Fibroblast of pulmonary artery (primary cell): ENCODE results near the gene FOLH1.
"Not testable (repeated sequence)": the region's sequence is repeated elsewhere in the genome, so short reads cannot be mapped to it uniquely, and the experiment has no call there.

Experiments
- DNase-seq: peaks from one replicate; pipeline ENCODE4 v3.0.0-alpha.2; 2010; ENCODE audit warnings: low read depth
- H3K4me3 ChIP-seq: replicated peaks from 2 replicates; pipeline ENCODE4 v1.5.1; 2011; ENCODE audit warnings: low read depth, mild to moderate bottlenecking, control low read depth, low read length, moderate library complexity
- TF ChIP-seq, protein P1 (sequence below): IDR thresholded peaks from 2 replicates; pipeline ENCODE4 v1.5.1; 2011; ENCODE audit warnings: mild to moderate bottlenecking, control low read depth, low read length, inconsistent platforms; ENCODE audit errors: missing control alignments

Gene FOLH1

DNA sequence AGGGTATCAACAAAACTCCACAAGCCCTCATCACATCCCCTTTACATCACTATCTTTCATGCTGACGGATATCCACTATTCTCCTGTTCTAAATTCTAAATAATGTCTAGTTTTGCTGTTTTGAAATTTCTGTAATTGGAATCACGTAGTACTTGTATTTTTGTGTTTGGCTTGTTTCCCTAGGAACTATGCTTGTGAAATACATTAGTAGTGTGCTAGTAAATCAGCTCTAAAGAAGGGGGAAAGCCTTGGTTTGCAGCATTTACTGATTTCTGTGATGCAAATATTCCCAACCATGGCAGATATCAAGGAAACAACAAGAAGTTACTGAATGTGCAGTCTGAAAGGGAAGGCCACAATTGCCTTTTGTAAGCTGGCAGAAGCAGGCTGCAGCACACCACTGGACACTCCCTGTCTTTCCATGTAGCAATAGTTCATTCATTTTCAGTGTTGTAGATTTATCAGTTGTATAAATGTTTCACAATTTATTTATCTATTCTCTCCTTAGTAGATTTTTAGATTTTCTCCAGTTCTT is 4.7 kb upstream of the FOLH1 start:
- H3K4me3 ChIP-seq = no peak overlapping the region
- DNase-seq = no peak
- TF ChIP-seq, protein P1, sequence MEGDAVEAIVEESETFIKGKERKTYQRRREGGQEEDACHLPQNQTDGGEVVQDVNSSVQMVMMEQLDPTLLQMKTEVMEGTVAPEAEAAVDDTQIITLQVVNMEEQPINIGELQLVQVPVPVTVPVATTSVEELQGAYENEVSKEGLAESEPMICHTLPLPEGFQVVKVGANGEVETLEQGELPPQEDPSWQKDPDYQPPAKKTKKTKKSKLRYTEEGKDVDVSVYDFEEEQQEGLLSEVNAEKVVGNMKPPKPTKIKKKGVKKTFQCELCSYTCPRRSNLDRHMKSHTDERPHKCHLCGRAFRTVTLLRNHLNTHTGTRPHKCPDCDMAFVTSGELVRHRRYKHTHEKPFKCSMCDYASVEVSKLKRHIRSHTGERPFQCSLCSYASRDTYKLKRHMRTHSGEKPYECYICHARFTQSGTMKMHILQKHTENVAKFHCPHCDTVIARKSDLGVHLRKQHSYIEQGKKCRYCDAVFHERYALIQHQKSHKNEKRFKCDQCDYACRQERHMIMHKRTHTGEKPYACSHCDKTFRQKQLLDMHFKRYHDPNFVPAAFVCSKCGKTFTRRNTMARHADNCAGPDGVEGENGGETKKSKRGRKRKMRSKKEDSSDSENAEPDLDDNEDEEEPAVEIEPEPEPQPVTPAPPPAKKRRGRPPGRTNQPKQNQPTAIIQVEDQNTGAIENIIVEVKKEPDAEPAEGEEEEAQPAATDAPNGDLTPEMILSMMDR = no peak

GRCh38 chr11:49206999-49207398 is 1.4 kb downstream of the FOLH1 start:
- H3K4me3 ChIP-seq, DNase-seq: not testable (repeated sequence)

DNA sequence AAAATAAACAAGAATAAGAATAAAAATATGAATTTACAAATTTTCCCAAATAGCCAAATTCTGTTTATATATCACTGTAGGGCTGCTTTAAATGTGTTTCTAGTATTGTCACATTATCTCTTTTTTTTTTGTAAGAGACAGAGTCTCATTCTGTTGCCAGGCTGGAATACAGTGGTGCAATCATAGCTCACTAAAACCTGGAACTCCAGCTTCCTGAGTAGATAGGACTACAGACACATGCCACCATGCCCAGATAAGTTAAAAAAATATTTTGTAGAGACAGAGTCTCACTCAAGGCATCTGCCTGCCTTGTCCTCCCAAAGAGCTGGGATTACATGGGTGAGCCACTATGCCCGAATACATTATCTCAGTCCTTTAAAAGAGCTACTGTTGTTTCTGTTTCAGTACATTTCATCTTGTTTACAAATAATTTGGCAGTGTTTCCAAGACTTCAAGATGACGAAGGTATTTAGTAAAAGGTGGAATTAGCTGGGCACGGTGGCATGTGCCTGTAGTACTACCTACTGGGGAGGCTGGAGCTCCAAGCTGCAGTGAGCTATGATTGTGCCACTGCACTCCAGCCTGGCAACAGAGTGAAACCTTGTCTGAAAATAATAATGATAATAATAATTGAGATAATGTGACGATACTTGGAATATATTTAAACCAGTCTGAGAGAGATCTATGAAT is 6.0 kb downstream of the FOLH1 start:
- H3K4me3 ChIP-seq = no peak overlapping the region
- no peak for DNase-seq
- TF ChIP-seq, protein P1 = no peak

DNA sequence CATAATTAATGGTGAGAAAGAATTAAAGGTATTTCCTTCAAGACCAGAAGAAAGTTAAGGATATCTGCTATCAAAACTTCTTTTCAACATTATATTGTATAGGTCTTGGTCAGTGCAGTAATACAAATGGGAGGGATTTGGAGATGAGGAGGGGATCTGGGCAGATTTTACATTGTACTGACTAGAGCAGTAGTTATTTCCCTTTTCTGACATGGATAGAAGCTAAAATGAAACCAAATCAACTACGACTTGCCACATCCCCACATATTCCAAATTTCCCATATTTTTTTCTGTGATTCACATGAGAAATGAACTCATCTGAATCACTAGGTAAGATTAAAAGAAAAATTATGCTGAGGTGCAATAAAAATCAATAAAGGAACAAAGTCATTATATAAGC is 11.6 kb downstream of the FOLH1 start:
- not testable (repeated sequence) for H3K4me3 ChIP-seq, DNase-seq

DNA sequence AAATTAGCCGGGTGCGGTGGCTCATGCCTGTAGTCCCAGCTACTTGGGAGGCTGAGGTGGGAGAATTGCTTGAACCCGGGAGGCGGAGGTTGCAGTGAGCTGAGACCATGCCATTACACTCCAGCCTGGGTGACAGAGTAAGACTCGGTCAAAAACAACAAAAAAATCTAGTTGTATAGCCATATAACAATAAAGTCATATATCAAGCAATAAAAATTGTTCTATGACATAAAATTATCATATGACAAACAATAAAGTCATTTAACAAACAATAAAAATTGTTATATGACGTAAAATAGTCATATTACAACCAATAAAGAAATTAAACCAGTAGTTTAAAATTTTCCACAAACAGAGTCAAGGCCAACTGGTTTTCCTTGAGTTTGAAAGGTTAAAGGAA is 12.4 kb downstream of the FOLH1 start:
- H3K4me3 ChIP-seq, DNase-seq: not testable (repeated sequence)

DNA sequence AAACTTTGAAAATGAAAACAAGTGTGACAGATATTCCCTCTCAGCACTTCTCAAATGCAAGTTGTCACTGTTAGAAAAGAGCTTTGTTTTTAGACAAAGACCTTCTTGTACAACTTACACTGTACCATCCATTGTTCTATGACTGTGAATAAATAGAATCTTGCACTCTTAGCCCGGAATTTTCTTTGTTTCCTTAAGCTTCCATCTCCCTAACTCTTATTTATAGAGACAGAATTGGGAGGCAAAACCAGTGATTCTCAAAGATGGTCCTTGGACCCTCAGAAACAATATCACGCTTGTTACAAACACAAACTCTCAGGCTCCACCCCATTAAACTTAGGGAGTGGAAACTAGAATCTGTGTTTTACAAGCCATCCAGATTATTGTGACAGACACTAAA is 18.1 kb downstream of the FOLH1 start:
- H3K4me3 ChIP-seq, DNase-seq: not testable (repeated sequence)

DNA sequence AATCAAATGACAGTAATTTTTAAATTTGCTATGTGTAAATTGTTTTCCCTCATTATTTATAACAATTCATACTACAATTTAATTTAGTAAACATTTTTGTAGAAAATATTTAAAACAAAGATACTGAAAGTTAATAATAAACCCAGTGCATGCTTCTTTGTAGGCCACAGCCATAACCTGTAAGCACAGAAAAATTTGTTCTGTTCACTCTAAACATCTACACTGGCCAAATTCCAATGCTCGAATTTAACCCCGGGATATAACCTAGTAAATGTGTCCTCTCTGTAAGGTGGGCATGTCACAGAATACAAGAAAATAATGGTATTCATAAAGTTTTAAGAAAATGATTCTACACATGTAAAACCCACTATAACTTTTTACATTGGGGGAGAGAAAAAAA is 22.2 kb downstream of the FOLH1 start:
- not testable (repeated sequence) for DNase-seq, H3K4me3 ChIP-seq

DNA sequence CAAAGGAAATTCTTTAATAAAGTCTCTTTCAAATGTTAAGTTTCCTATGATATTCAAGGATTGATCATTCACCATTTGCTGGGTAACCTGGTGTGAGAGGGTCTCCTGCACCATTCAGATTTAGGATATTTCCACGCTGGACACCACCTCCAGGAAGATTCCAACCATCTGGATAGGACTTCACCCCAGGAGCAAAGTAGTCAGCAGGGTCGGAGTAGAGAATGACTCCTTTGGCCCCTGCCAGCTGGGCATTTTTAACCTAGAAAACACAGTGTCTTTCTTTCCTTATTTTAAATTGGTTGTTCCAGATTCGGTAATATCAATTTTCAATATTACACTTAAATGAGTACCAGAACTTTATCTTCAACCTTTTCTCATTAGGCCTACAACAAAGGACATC is 22.8 kb downstream of the FOLH1 start:
- H3K4me3 ChIP-seq = not testable (repeated sequence)

DNA sequence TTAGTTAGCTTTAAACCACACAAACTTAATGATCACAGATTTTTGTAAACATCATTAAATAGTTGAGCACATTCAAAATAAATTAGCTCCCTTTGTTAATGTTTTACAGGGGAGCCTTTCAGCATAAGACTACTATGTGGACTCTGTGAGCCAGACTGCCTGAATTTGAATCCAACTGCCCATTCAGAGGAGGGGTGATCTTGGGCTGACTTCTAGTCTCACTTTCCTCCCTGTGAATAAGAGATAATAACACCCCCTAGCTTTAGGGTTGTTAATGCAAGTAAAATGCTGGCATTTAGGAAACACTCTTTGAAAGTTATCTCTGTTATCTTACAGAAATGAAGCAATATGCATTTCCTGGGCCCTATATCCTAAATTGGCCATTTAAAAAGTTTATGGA is 23.6 kb downstream of the FOLH1 start:
- H3K4me3 ChIP-seq, DNase-seq: not testable (repeated sequence)

More for the DNA sequence above, 22.8 kb downstream of the FOLH1 start:
- DNase-seq = not testable (repeated sequence)

- H3K4me3 ChIP-seq, DNase-seq: not testable (repeated sequence)
These were observed 30.5 kb downstream of the FOLH1 start for GRCh38 chr11:49177936-49178335.

GRCh38 chr11:49175378-49175777 is 33.0 kb downstream of the FOLH1 start:
- not testable (repeated sequence) for H3K4me3 ChIP-seq, DNase-seq

DNA sequence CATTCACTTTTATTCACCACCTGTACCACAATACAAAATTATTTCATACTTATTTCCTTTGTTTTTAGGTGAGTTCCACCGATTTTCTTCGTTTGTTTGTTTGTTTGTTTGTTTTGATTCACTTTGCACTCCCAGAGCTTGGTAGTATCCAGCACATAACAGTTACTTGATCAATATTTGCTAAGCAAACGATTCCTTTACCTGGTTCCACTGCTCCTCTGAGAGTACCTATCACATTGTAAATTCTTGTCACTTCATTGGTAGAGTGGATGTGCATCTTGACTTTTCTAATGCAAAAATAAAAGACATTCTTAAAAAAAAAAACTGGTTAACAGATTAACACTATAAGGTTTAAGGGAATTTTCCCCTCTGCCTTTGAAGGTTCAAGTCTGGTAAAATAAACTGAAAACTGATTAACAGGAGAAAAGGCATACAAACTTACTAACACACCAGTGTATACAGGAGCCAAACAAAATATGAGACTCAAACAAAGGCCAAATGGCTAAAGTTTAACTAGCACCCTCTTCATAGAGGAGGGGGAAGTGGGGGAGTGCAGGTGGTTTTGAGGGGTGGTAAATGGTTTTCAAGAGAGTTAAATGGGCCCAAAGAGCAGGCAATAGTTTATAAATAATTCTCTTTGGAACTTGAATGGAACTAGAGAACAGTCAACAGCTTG is 33.6 kb downstream of the FOLH1 start:
- not testable (repeated sequence) for H3K4me3 ChIP-seq, DNase-seq

DNA sequence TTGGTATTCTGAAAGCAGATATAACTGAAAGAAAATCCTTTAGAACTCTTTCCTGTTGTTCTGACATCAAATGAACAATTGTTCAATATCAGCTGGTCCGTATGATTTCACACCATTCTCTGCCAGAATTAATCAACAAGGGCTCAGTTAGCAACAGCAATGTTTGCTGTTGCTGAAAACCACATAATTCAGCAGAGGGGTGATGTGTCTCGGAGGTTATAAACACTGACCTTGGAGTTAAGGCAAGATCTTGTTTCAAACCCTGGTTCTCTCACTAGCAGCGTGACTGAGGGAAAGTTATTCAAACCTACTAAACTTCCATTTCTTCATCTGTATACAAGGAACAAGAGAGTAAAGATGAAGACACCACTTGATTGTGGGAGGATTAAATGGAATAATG is 36.8 kb downstream of the FOLH1 start:
- DNase-seq, H3K4me3 ChIP-seq: not testable (repeated sequence)

DNA sequence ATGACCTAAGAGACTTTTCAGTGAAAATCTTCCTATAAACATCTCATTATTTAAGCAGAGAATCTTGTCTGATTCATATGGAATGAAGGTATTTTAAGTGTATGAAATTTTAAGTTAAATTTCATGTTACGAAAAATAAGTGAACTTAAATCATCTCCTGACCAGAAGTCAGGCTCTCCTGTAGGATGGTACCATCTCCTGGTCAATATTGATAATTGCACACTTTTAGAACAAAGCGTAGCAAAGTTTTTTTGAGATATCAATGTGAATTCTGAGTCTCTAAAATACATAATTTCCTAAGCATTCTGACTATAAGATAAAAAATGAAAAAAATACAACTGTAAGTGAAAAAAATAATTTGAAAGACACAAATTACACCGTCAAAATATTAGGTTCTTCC is 38.8 kb downstream of the FOLH1 start:
- DNase-seq, H3K4me3 ChIP-seq: not testable (repeated sequence)

- DNase-seq, H3K4me3 ChIP-seq: not testable (repeated sequence)
These were observed 39.4 kb downstream of the FOLH1 start for GRCh38 chr11:49168992-49169391.
